HEK293T (cell line): ENCODE results near the gene MPRIP.

ENCODE experiments used
- CTBP1 ChIP-seq: fragments of 450-650 bp; IDR thresholded peaks from 2 replicates; pipeline ENCODE4 v1.6.1; 2016; ENCODE audit warnings: borderline replicate concordance
- ELF4 ChIP-seq: fragments of 450-650 bp; IDR thresholded peaks from 2 replicates; pipeline ENCODE4 v1.6.1; 2017; ENCODE audit warnings: antibody characterized with exemption
- SUZ12 ChIP-seq: fragments of 450-650 bp; IDR thresholded peaks from 2 replicates; pipeline ENCODE4 v1.6.1; 2016; ENCODE audit warnings: mild to moderate bottlenecking
- TARDBP ChIP-seq: fragments of 450-650 bp; IDR thresholded peaks from 2 replicates; pipeline ENCODE4 v1.6.1; 2016

GRCh38 chr17:17018612-17019429, 23.4 kb upstream of the MPRIP start:
- TF ChIP-seq SUZ12 (no peak), CTBP1 (no peak), TARDBP (no peak), ELF4 (no peak)
